Keratinocyte (primary cell): ENCODE data around the gene ACAP2. TPM values are rescaled to one million over a fixed set of nuclear protein-coding genes. Genes with fewer than 3 reads are reported as not detected.

Experiments
- DNase-seq: peaks from one replicate; pipeline ENCODE4 v3.0.0-alpha.2; 2011; ENCODE audit warnings: low read depth, missing footprints, low spot score
- FAIRE-seq: peaks from 2 replicates; lab custom pipeline; 2011; peaks lifted over from hg19 to GRCh38; lab: Jason Lieb, UNC
- H2AFZ ChIP-seq: 2 replicates; pipeline ENCODE4 v1.6.0; 2012; ENCODE audit warnings: low read length, control low read depth, inconsistent platforms; ENCODE audit not compliant: control insufficient read depth
- H3K27ac ChIP-seq: 2 replicates; pipeline ENCODE4 v1.5.1; 2011; ENCODE audit warnings: low read length; ENCODE audit not compliant: control insufficient read depth, insufficient read depth
- H3K27me3 ChIP-seq: 3 replicates; pipeline ENCODE4 v1.6.0; 2011; ENCODE audit warnings: low read length; ENCODE audit not compliant: control insufficient read depth, insufficient read depth; ENCODE audit errors: extremely low read depth
- H3K36me3 ChIP-seq, 2 experiments: 2 replicates in 1 of 2; 3 replicates in 1 of 2; pipeline ENCODE4 v1.5.1; 2011; ENCODE audit warnings: low read length in 2 of 2, mild to moderate bottlenecking in 1 of 2; ENCODE audit not compliant: control insufficient read depth in 2 of 2, insufficient read depth in 2 of 2; ENCODE audit errors: extremely low read depth in 1 of 2
- H3K4me1 ChIP-seq: 3 replicates; pipeline ENCODE4 v1.5.1; 2011; ENCODE audit warnings: low read length; ENCODE audit not compliant: control insufficient read depth, insufficient read depth; ENCODE audit errors: extremely low read depth
- H3K4me2 ChIP-seq: 3 replicates; pipeline ENCODE4 v1.6.0; 2011; ENCODE audit warnings: low read depth, low read length; ENCODE audit not compliant: control insufficient read depth, insufficient read depth; ENCODE audit errors: extremely low read depth
- H3K4me3 ChIP-seq, 3 experiments: fragments of 200-600 bp in 1 of 3; sonication (generic) in 1 of 3; 2 replicates in 2 of 3; 3 replicates in 1 of 3; pipeline ENCODE4 v1.5.1; 2011 to 2016; ENCODE audit warnings: low read length in 3 of 3, mild to moderate bottlenecking in 3 of 3, control low read depth in 2 of 3, inconsistent platforms in 1 of 3, low read depth in 1 of 3, mixed read lengths in 1 of 3, mixed run types in 1 of 3, moderate library complexity in 1 of 3; ENCODE audit not compliant: control insufficient read depth in 2 of 3, insufficient read depth in 2 of 3; ENCODE audit errors: extremely low read depth in 1 of 3
- H3K79me2 ChIP-seq: 2 replicates; pipeline ENCODE4 v1.6.0; 2012; ENCODE audit warnings: low read length; ENCODE audit not compliant: control insufficient read depth, insufficient read depth
- H3K9ac ChIP-seq: 3 replicates; pipeline ENCODE4 v1.6.0; 2011; ENCODE audit warnings: low read length; ENCODE audit not compliant: control insufficient read depth, insufficient read depth; ENCODE audit errors: extremely low read depth
- H3K9me1 ChIP-seq: 3 replicates; pipeline ENCODE4 v1.6.0; 2011; ENCODE audit warnings: low read length; ENCODE audit not compliant: control insufficient read depth, insufficient read depth; ENCODE audit errors: extremely low read depth
- H3K9me3 ChIP-seq: 2 replicates; pipeline ENCODE4 v1.5.1; 2012; ENCODE audit warnings: low read depth, low read length; ENCODE audit not compliant: control insufficient read depth
- H4K20me1 ChIP-seq: 3 replicates; pipeline ENCODE4 v1.6.0; 2011; ENCODE audit warnings: low read length; ENCODE audit not compliant: control insufficient read depth, insufficient read depth; ENCODE audit errors: extremely low read depth
- CTCF ChIP-seq, 3 experiments: IDR thresholded peaks in 1 of 3; conservative IDR thresholded peaks in 1 of 3; optimal IDR thresholded peaks in 1 of 3; 2 replicates in 2 of 3; 3 replicates in 1 of 3; pipeline versions ENCODE3 to v1.5.1; 2011; ENCODE audit warnings: low read length in 3 of 3, mild to moderate bottlenecking in 3 of 3, moderate library complexity in 2 of 3, control low read depth in 1 of 3, inconsistent platforms in 1 of 3; ENCODE audit not compliant: insufficient read depth in 2 of 3; ENCODE audit errors: extremely low read depth in 1 of 3
- EZH2 ChIP-seq: IDR thresholded peaks from one replicate; pipeline ENCODE4 v1.6.1; 2012; ENCODE audit warnings: inconsistent platforms, mild to moderate bottlenecking, low read length, moderate library complexity
- dilution Hi-C: fragments of 300-500 bp; cut with MboI; formaldehyde crosslinking; loops from one replicate; pipeline ENCODE4 v1.7.0; 2020; ENCODE audit warnings: low sequenced_read_pairs; ENCODE audit not compliant: extremely low pct_ligation_motif_present
- polyA plus RNA-seq, 5 experiments: library from polyadenylated mRNA; depleted of rRNA in 3 of 5; stranded (reverse) in 3 of 5; stranded (forward) in 1 of 5; unstranded in 1 of 5; fragments of >200 nt; gene quantifications; 1 replicate in 1 of 5; 2 replicates in 3 of 5; 3 replicates in 1 of 5; pipeline versions ENCODE4 v1.2.1 to v1.2.3, GENCODE V29; 2011 to 2012; ENCODE audit warnings: missing spikeins in 2 of 5, low read depth in 1 of 5, low replicate concordance in 1 of 5

Gene ACAP2
- polyA plus RNA-seq, 1 donor (not counting 4 experiments of a cell fraction or from before 2014, with no cell fraction given): 23.5 TPM

GRCh38 chr3:195259154-195259474 is 183.7 kb downstream of the ACAP2 start:
- peak overlapping the region; percentile 32 for H3K27ac ChIP-seq
- peak overlapping the region; percentile 76 for H3K9ac ChIP-seq
- DNase-seq (no peak), FAIRE-seq (no peak)
- no peaks in the 10 kb centered on the region for H3K9me1 ChIP-seq
- H3K27me3 ChIP-seq: no peaks in the 10 kb centered on the region
- H3K4me3 ChIP-seq: peak overlapping the region in 1 of 3 experiments; percentile 53
- H3K4me2 ChIP-seq: peak overlapping the region; percentile 69
- H3K4me1 ChIP-seq: peaks cover 11% of the 10 kb centered on the region
- peak overlapping the region; percentile 49 for H2AFZ ChIP-seq
- H3K36me3 ChIP-seq: peaks cover 0 to 2% of the 10 kb centered on the region in 2 experiments
- dilution Hi-C loops: no loop called here
- peaks cover 4% of the 10 kb centered on the region for H3K79me2 ChIP-seq
- H4K20me1 ChIP-seq: peaks cover 4% of the 10 kb centered on the region
- TF ChIP-seq CTCF (optimal IDR thresholded peaks at IDR 0.05 in 1 of 3, IDR thresholded peaks at IDR 0.05 in 1 of 3, conservative IDR thresholded peaks at IDR 0.05 in 1 of 3; ENCODE audit: extremely low read depth in 1 of 3, insufficient read depth in 2 of 3, low read length in 3 of 3): no peak
- TF ChIP-seq EZH2: no peak
- H3K9me3 ChIP-seq: no peaks in the 10 kb centered on the region

- Histone ChIP-seq H2AFZ (no peak overlapping the region), H3K27me3 (no peaks in the 10 kb centered on the region), H3K9me3 (no peaks in the 10 kb centered on the region), H3K4me1 (peaks cover 6% of the 10 kb centered on the region), H3K9ac (no peak overlapping the region), H4K20me1 (no peaks in the 10 kb centered on the region), H3K4me3 (no peak overlapping the region), H3K36me3 (peaks cover 0 to 2% of the 10 kb centered on the region in 2 experiments), H3K9me1 (no peaks in the 10 kb centered on the region), H3K4me2 (no peak overlapping the region), H3K79me2 (peaks cover 4% of the 10 kb centered on the region), H3K27ac (no peak overlapping the region)
- FAIRE-seq (no peak), DNase-seq (no peak)
- dilution Hi-C loops: no loop called here
- no peak for TF ChIP-seq EZH2
These were observed 184.2 kb downstream of the ACAP2 start for GRCh38 chr3:195258449-195259153.
